Measurements from ENCODE around the gene RAB2B.

GRCh38 chr14:21455592-21455911 is 21.2 kb downstream of the RAB2B start:
- TF ChIP-seq ZNF274 (IDR thresholded peaks at IDR 0.05; ENCODE audit: low read depth, low read length) (no peak), YY1 (IDR thresholded peaks at IDR 0.05; ENCODE audit: insufficient read depth, insufficient read length) (no peak)
